Astrocyte (in vitro differentiated cells and primary cell): ENCODE results near the gene ASF1B. TPM values are rescaled to one million over a fixed set of nuclear protein-coding genes. Genes with fewer than 3 reads are reported as not detected.

ENCODE experiments used
- DNase-seq: peaks from one replicate; pipeline ENCODE4 v3.0.0-alpha.2; 2010; ENCODE audit warnings: low read depth
- FAIRE-seq: peaks from 2 replicates; lab custom pipeline; 2011; peaks lifted over from hg19 to GRCh38; lab: Jason Lieb, UNC
- H2AFZ ChIP-seq: 2 replicates; pipeline ENCODE4 v1.6.0; 2012; ENCODE audit warnings: low read depth, low read length, inconsistent platforms
- H3K27ac ChIP-seq: 2 replicates; pipeline ENCODE4 v1.5.1; 2011; ENCODE audit warnings: low read depth, low read length, inconsistent platforms
- H3K27me3 ChIP-seq: 2 replicates; pipeline ENCODE4 v1.6.0; 2011; ENCODE audit warnings: low read length, inconsistent platforms; ENCODE audit not compliant: insufficient read depth
- H3K36me3 ChIP-seq: 2 replicates; pipeline ENCODE4 v1.5.1; 2011; ENCODE audit warnings: low read length, inconsistent platforms; ENCODE audit not compliant: insufficient read depth
- H3K4me1 ChIP-seq: 2 replicates; pipeline ENCODE4 v1.5.1; 2011; ENCODE audit warnings: low read length, inconsistent platforms; ENCODE audit not compliant: insufficient read depth
- H3K4me2 ChIP-seq: 2 replicates; pipeline ENCODE4 v1.6.0; 2012; ENCODE audit warnings: low read length, inconsistent platforms
- H3K4me3 ChIP-seq: 2 replicates; pipeline ENCODE4 v1.5.1; 2011; ENCODE audit warnings: low read depth, mild to moderate bottlenecking, low read length, inconsistent platforms; ENCODE audit not compliant: insufficient read depth
- H3K79me2 ChIP-seq: 2 replicates; pipeline ENCODE4 v1.6.0; 2012; ENCODE audit warnings: mild to moderate bottlenecking, low read length, inconsistent platforms; ENCODE audit not compliant: insufficient read depth
- H3K9ac ChIP-seq: 2 replicates; pipeline ENCODE4 v1.6.0; 2012; ENCODE audit warnings: mild to moderate bottlenecking, low read length, inconsistent platforms
- H3K9me3 ChIP-seq: 2 replicates; pipeline ENCODE4 v1.5.1; 2012; ENCODE audit warnings: low read depth, mild to moderate bottlenecking, low read length, inconsistent platforms; ENCODE audit not compliant: insufficient read depth
- H4K20me1 ChIP-seq: 2 replicates; pipeline ENCODE4 v1.6.0; 2012; ENCODE audit warnings: low read length, inconsistent platforms; ENCODE audit not compliant: insufficient read depth
- H3K27ac Mint-ChIP-seq: one replicate; pipeline ENCODE4 v1.8.0; 2021; ENCODE audit warnings: mild to moderate bottlenecking, mixed read lengths; ENCODE audit not compliant: unreplicated experiment
- H3K27me3 Mint-ChIP-seq: one replicate; pipeline ENCODE4 v1.8.0; 2021; ENCODE audit warnings: low read depth, mixed read lengths; ENCODE audit not compliant: unreplicated experiment
- H3K36me3 Mint-ChIP-seq: one replicate; pipeline ENCODE4 v1.8.0; 2021; ENCODE audit warnings: low read depth, mixed read lengths; ENCODE audit not compliant: unreplicated experiment
- H3K4me1 Mint-ChIP-seq: one replicate; pipeline ENCODE4 v1.8.0; 2021; ENCODE audit warnings: low read depth, mixed read lengths; ENCODE audit not compliant: unreplicated experiment
- H3K4me3 Mint-ChIP-seq: one replicate; pipeline ENCODE4 v1.8.0; 2021; ENCODE audit warnings: mild to moderate bottlenecking, moderate library complexity, mixed read lengths; ENCODE audit not compliant: unreplicated experiment
- H3K9me3 Mint-ChIP-seq: one replicate; pipeline ENCODE4 v1.8.0; 2021; ENCODE audit warnings: mild to moderate bottlenecking, mixed read lengths; ENCODE audit not compliant: unreplicated experiment
- CTCF ChIP-seq: IDR thresholded peaks from 2 replicates; pipeline ENCODE4 v1.5.1; 2011; ENCODE audit warnings: low read depth, mild to moderate bottlenecking, inconsistent platforms, low read length, moderate library complexity; ENCODE audit not compliant: insufficient read depth
- EZH2 ChIP-seq: IDR thresholded peaks from 2 replicates; pipeline ENCODE4 v1.6.1; 2012; ENCODE audit warnings: mild to moderate bottlenecking, low read length, inconsistent platforms; ENCODE audit not compliant: insufficient read depth
- total RNA-seq: library from RNA; stranded (reverse); gene quantifications from 2 replicates; pipeline ENCODE4 v1.2.1, GENCODE V29; 2021

The ASF1B gene
- total RNA-seq, 1 donor from 2014 or later: 1.9 TPM

GRCh38 chr19:14150770-14151661 lies 14.6 kb upstream of the ASF1B start:
- no peak overlapping the region for H3K4me2 ChIP-seq
- H3K27me3 Mint-ChIP-seq: no peaks in the 10 kb centered on the region
- TF ChIP-seq CTCF (no peak), EZH2 (no peak)
- no peaks in the 10 kb centered on the region for H3K27me3 ChIP-seq
- H3K4me3 Mint-ChIP-seq: no peak overlapping the region
- H3K9me3 ChIP-seq: no peaks in the 10 kb centered on the region
- H3K36me3 ChIP-seq: no peaks in the 10 kb centered on the region
- no peak for FAIRE-seq
- peaks cover 31% of the 10 kb centered on the region for H4K20me1 ChIP-seq
- no peak overlapping the region for H2AFZ ChIP-seq
- peaks cover 5% of the 10 kb centered on the region for H3K36me3 Mint-ChIP-seq
- no peaks in the 10 kb centered on the region for H3K9me3 Mint-ChIP-seq
- no peak overlapping the region for H3K9ac ChIP-seq
- H3K4me3 ChIP-seq: no peak overlapping the region
- H3K27ac Mint-ChIP-seq: no peak overlapping the region
- no peak for DNase-seq
- H3K27ac ChIP-seq: no peak overlapping the region
- H3K4me1 Mint-ChIP-seq: peaks cover 16% of the 10 kb centered on the region
- H3K4me1 ChIP-seq: peaks cover 10% of the 10 kb centered on the region
- H3K79me2 ChIP-seq: peaks cover 5% of the 10 kb centered on the region

- Mint-ChIP-seq H3K36me3 (peaks cover 5% of the 10 kb centered on the region), H3K4me1 (peaks cover 21% of the 10 kb centered on the region), H3K27me3 (no peaks in the 10 kb centered on the region), H3K9me3 (no peaks in the 10 kb centered on the region), H3K4me3 (no peak overlapping the region), H3K27ac (no peak overlapping the region)
- Histone ChIP-seq H3K9ac (no peak overlapping the region), H2AFZ (no peak overlapping the region), H3K4me2 (peak overlapping the region; percentile 64), H4K20me1 (peaks cover 31% of the 10 kb centered on the region), H3K79me2 (peaks cover 9% of the 10 kb centered on the region), H3K27ac (no peak overlapping the region), H3K36me3 (no peaks in the 10 kb centered on the region), H3K9me3 (no peaks in the 10 kb centered on the region), H3K4me3 (no peak overlapping the region), H3K27me3 (no peaks in the 10 kb centered on the region), H3K4me1 (peaks cover 10% of the 10 kb centered on the region)
- FAIRE-seq (no peak), DNase-seq (no peak)
- TF ChIP-seq CTCF (no peak), EZH2 (no peak)
Measured at GRCh38 chr19:14150041-14150769, 13.8 kb upstream of the ASF1B start.
